ENCODE measurements around the gene NUDT13. TPM values are rescaled to one million over a fixed set of nuclear protein-coding genes. Genes with fewer than 3 reads are reported as not detected.

The NUDT13 gene
- total RNA-seq, 1 donor from 2014 or later, result 3.6 TPM

- H3K4me3 ChIP-seq (ENCODE audit: low read depth, low read length), result no peak overlapping the region
- DNase-seq (ENCODE audit: low read depth), result no peak
- TF ChIP-seq CTCF (conservative IDR thresholded peaks at IDR 0.05; ENCODE audit: low read depth, low read length), result no peak
Measured at GRCh38 chr10:73119457-73119856, 9.2 kb downstream of the NUDT13 start.

- H3K4me3 ChIP-seq (ENCODE audit: low read depth, low read length), result no peak overlapping the region
- no peak for DNase-seq (ENCODE audit: low read depth)
- no peak for TF ChIP-seq CTCF (conservative IDR thresholded peaks at IDR 0.05; ENCODE audit: low read depth, low read length)
Measured at GRCh38 chr10:73119952-73120351, 9.7 kb downstream of the NUDT13 start.

- TF ChIP-seq CTCF (conservative IDR thresholded peaks at IDR 0.05; ENCODE audit: low read depth, low read length), result no peak
- H3K4me3 ChIP-seq (ENCODE audit: low read depth, low read length), result no peak overlapping the region
- no peak for DNase-seq (ENCODE audit: low read depth)
Measured at GRCh38 chr10:73126343-73126742, 16.1 kb downstream of the NUDT13 start.

- TF ChIP-seq CTCF (conservative IDR thresholded peaks at IDR 0.05; ENCODE audit: low read depth, low read length), result no peak
- DNase-seq (ENCODE audit: low read depth), result no peak
Measured at GRCh38 chr10:73131301-73131700, 21.0 kb downstream of the NUDT13 start.

GRCh38 chr10:73131913-73132686 lies 21.8 kb downstream of the NUDT13 start:
- no peak for DNase-seq (ENCODE audit: low read depth)
- H3K4me3 ChIP-seq (ENCODE audit: low read depth, low read length), result no peak overlapping the region
- no peak for TF ChIP-seq CTCF (conservative IDR thresholded peaks at IDR 0.05; ENCODE audit: low read depth, low read length)

More at GRCh38 chr10:73131301-73131700, 21.0 kb downstream of the NUDT13 start:
- H3K4me3 ChIP-seq (ENCODE audit: low read depth, low read length), result no peak overlapping the region

GRCh38 chr10:73134727-73135126 lies 24.5 kb downstream of the NUDT13 start:
- no peak for TF ChIP-seq CTCF (conservative IDR thresholded peaks at IDR 0.05; ENCODE audit: low read depth, low read length)
- H3K4me3 ChIP-seq (ENCODE audit: low read depth, low read length), result no peak overlapping the region
- DNase-seq (ENCODE audit: low read depth), result no peak

- no peak overlapping the region for H3K4me3 ChIP-seq (ENCODE audit: low read depth, low read length)
- DNase-seq (ENCODE audit: low read depth), result no peak
- no peak for TF ChIP-seq CTCF (conservative IDR thresholded peaks at IDR 0.05; ENCODE audit: low read depth, low read length)
Measured at GRCh38 chr10:73136627-73137026, 26.4 kb downstream of the NUDT13 start.

All from epithelial cell of proximal tubule (primary cell).